Panc1 (cell line): ENCODE results near the gene FTCDNL1. TPM values are rescaled to one million over a fixed set of nuclear protein-coding genes. Genes with fewer than 3 reads are reported as not detected.
A peak's percentile ranks its signal among the peaks of the same experiment; 100 is the strongest.

ENCODE experiments used
- ATAC-seq: fragments of 200-7000 bp; cut with Tn5 transposase; 2 replicates; pipeline ENCODE4 v1.9.1; 2020; ENCODE audit warnings: mild to moderate bottlenecking, moderate library complexity
- BruUV-seq: library from RNA; stranded (reverse); fragments of 400-500 nt; replicated peaks from 2 replicates; lab custom pipeline; 2021; lab: Mats Ljungman, UMichigan
- CTCF ChIA-PET: fragments of 300-600 bp; sonication (Branson Sonifier 250); formaldehyde crosslinking; loops from one replicate; lab custom pipeline; 2022; ENCODE audit warnings: antibody characterized with exemption; lab: Charles Lee
- POLR2A ChIA-PET: fragments of 300-600 bp; sonication (Branson Sonifier 250); formaldehyde crosslinking; loops from one replicate; lab custom pipeline; 2022; ENCODE audit warnings: antibody characterized with exemption; lab: Charles Lee
- DNase-seq: peaks from one replicate; pipeline ENCODE4 v3.0.0-alpha.2; 2010; ENCODE audit warnings: low read depth, low spot score
- H3K27ac ChIP-seq: 2 replicates; pipeline ENCODE4 v1.5.1; 2011; ENCODE audit warnings: mild to moderate bottlenecking, low read length, inconsistent platforms
- H3K27me3 ChIP-seq: fragments of 200-500 bp; sonication (Bioruptor generic); 2 replicates; pipeline ENCODE4 v1.6.0; 2014; ENCODE audit warnings: low read length, inconsistent platforms; ENCODE audit not compliant: control insufficient read depth, insufficient read depth
- H3K36me3 ChIP-seq: fragments of 200-500 bp; sonication (Bioruptor generic); 2 replicates; pipeline ENCODE4 v1.5.1; 2014; ENCODE audit warnings: inconsistent platforms, mild to moderate bottlenecking, low read length, moderate library complexity; ENCODE audit not compliant: control insufficient read depth, insufficient read depth
- H3K4me1 ChIP-seq: 2 replicates; pipeline ENCODE4 v1.5.1; 2011; ENCODE audit warnings: inconsistent platforms, mild to moderate bottlenecking, low read length, moderate library complexity; ENCODE audit not compliant: control insufficient read depth, insufficient read depth
- H3K4me3 ChIP-seq, 2 experiments: 2 replicates each; pipeline ENCODE4 v1.5.1; 2011 to 2012; ENCODE audit warnings: low read depth in 2 of 2, low read length in 2 of 2, mild to moderate bottlenecking in 2 of 2, inconsistent platforms in 1 of 2, moderate library complexity in 1 of 2
- H3K9me3 ChIP-seq: fragments of 200-500 bp; sonication (Bioruptor generic); 2 replicates; pipeline ENCODE4 v1.5.1; 2014; ENCODE audit warnings: low read depth, mild to moderate bottlenecking, inconsistent platforms, low read length, moderate library complexity; ENCODE audit not compliant: control insufficient read depth, insufficient read depth
- POLR2AphosphoS5 ChIP-seq: IDR thresholded peaks from 2 replicates; pipeline ENCODE4 v1.6.1; 2012; ENCODE audit warnings: mild to moderate bottlenecking, low read depth, low read length, moderate library complexity
- SIN3A ChIP-seq: IDR thresholded peaks from 2 replicates; pipeline ENCODE4 v1.6.1; 2012; ENCODE audit warnings: low read depth, mild to moderate bottlenecking, low read length, moderate library complexity, borderline replicate concordance; ENCODE audit not compliant: insufficient read depth
- TCF7L2 ChIP-seq: IDR thresholded peaks from 2 replicates; pipeline ENCODE4 v1.6.1; 2011; ENCODE audit warnings: mild to moderate bottlenecking, low read depth, low read length, inconsistent platforms
- in situ Hi-C: cut with HindIII; loops from 2 replicates; pipeline ENCODE4 v1.10.0; 2016; ENCODE audit warnings: low sequenced_read_pairs, low pct_unique_long_range_greater_than_20kb
- intact Hi-C: fragments of 100-400 bp; cut with micrococcal nuclease; formaldehyde crosslinking; loops from one replicate; pipeline ENCODE4 v1.10.0; 2022; ENCODE audit not compliant: unreplicated experiment
- total RNA-seq: library from RNA; stranded (reverse); gene quantifications from one replicate; pipeline ENCODE4 v1.2.1, GENCODE V29; 2021; ENCODE audit not compliant: unreplicated experiment
- TF ChIP-seq, protein P1 (sequence below), 2 experiments: IDR thresholded peaks; 2 replicates each; pipeline ENCODE4 v1.6.1; 2011 to 2012; ENCODE audit warnings: low read depth in 2 of 2, control low read depth in 1 of 2, low read length in 1 of 2, mild to moderate bottlenecking in 1 of 2, moderate library complexity in 1 of 2; ENCODE audit not compliant: insufficient read depth in 1 of 2
- TF ChIP-seq, protein P2 (sequence below): fragments of 450-650 bp; IDR thresholded peaks from 2 replicates; pipeline ENCODE4 v1.5.1; 2017; ENCODE audit warnings: mild to moderate bottlenecking

The FTCDNL1 gene
- total RNA-seq, 1 experiment from 2014 or later, result 2.8 TPM

DNA sequence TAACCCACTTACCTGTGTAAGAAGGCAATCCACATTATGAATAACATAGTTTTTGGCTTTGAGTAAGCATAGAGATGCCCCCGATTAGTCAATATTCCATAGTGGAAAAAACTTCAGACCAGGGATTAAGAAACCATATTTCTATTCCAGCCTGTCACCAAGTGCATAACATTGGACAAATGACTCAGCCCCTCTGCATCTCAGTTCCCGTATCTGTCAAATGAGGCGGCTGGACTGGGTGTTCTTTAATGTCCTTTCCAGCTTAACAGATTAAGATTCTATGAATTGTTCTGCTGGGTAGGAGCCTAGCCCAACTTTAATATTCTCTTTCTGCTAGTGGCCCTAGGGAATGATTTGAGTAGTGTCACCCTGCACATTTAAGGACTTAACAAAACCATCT lies 11.8 kb upstream of the FTCDNL1 start:
- in situ Hi-C loops, result no loop called here
- intact Hi-C loops, result no loop called here
- TF ChIP-seq TCF7L2, result no peak
- TF ChIP-seq POLR2AphosphoS5, result no peak
- TF ChIP-seq, protein P1, sequence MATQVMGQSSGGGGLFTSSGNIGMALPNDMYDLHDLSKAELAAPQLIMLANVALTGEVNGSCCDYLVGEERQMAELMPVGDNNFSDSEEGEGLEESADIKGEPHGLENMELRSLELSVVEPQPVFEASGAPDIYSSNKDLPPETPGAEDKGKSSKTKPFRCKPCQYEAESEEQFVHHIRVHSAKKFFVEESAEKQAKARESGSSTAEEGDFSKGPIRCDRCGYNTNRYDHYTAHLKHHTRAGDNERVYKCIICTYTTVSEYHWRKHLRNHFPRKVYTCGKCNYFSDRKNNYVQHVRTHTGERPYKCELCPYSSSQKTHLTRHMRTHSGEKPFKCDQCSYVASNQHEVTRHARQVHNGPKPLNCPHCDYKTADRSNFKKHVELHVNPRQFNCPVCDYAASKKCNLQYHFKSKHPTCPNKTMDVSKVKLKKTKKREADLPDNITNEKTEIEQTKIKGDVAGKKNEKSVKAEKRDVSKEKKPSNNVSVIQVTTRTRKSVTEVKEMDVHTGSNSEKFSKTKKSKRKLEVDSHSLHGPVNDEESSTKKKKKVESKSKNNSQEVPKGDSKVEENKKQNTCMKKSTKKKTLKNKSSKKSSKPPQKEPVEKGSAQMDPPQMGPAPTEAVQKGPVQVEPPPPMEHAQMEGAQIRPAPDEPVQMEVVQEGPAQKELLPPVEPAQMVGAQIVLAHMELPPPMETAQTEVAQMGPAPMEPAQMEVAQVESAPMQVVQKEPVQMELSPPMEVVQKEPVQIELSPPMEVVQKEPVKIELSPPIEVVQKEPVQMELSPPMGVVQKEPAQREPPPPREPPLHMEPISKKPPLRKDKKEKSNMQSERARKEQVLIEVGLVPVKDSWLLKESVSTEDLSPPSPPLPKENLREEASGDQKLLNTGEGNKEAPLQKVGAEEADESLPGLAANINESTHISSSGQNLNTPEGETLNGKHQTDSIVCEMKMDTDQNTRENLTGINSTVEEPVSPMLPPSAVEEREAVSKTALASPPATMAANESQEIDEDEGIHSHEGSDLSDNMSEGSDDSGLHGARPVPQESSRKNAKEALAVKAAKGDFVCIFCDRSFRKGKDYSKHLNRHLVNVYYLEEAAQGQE (IDR thresholded peaks at IDR 0.05; ENCODE audit: insufficient read depth in 1 of 2, low read depth in 2 of 2, low read length in 1 of 2), result no peak
- POLR2A ChIA-PET, result no interaction called here
- Histone ChIP-seq H3K9me3 (no peaks in the 10 kb centered on the region), H3K27ac (no peak overlapping the region), H3K4me1 (no peaks in the 10 kb centered on the region), H3K27me3 (peaks cover 6% of the 10 kb centered on the region; the same call in 1 of the 2 replicates), H3K4me3 (no peak overlapping the region), H3K36me3 (no peaks in the 10 kb centered on the region)
- ATAC-seq (no peak), DNase-seq (no peak)
- CTCF ChIA-PET, result no interaction called here
- no TSS peak for BruUV-seq

DNA sequence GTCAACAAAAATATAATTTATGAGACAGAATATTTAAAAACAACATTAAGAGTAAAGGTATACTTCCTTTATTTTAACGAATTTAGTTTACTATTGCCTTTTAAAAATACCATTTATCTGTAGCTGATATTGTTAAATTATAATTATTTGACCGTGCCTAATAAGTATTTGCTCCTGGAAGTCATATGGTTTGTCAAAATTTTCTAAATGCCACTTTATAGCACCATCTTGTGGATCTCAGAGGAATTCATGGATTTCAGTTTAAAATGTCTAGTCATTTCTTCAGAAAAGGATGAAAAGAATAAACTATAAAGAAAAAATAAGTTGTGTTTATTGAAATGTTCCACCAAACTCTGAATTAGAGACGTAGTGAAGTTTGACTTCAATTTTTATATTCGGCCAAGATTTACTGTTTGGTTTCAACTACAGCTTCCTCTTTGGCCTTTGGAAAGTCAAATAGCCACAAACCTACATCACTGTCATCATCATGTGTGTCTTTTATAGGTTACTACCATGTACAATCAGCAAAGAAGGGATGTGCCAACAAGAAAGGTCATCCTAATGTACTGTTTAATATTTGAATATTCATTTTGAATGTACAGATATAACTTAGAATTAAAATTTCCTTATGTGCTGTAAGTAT lies 10.3 kb upstream of the FTCDNL1 start:
- H3K27ac ChIP-seq, result no peak overlapping the region
- TF ChIP-seq POLR2AphosphoS5, result no peak
- TF ChIP-seq, protein P2, sequence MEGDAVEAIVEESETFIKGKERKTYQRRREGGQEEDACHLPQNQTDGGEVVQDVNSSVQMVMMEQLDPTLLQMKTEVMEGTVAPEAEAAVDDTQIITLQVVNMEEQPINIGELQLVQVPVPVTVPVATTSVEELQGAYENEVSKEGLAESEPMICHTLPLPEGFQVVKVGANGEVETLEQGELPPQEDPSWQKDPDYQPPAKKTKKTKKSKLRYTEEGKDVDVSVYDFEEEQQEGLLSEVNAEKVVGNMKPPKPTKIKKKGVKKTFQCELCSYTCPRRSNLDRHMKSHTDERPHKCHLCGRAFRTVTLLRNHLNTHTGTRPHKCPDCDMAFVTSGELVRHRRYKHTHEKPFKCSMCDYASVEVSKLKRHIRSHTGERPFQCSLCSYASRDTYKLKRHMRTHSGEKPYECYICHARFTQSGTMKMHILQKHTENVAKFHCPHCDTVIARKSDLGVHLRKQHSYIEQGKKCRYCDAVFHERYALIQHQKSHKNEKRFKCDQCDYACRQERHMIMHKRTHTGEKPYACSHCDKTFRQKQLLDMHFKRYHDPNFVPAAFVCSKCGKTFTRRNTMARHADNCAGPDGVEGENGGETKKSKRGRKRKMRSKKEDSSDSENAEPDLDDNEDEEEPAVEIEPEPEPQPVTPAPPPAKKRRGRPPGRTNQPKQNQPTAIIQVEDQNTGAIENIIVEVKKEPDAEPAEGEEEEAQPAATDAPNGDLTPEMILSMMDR, result peak; percentile 66; the same call in 1 of the 2 replicates
- no peaks in the 10 kb centered on the region for H3K9me3 ChIP-seq
- no peak overlapping the region for H3K4me3 ChIP-seq
- in situ Hi-C loops, result no loop called here
- ChIA-PET CTCF (no interaction called here), POLR2A (no interaction called here)
- H3K27me3 ChIP-seq, result peaks cover 6% of the 10 kb centered on the region; the same call in 1 of the 2 replicates
- ATAC-seq (no peak), DNase-seq (peak; percentile 15)
- no TSS peak for BruUV-seq
- intact Hi-C loops, result loop anchor here (1.0 kb wide), 1 partner anchor 157 kb away; no protein-coding TSS in a partner anchor
- no peaks in the 10 kb centered on the region for H3K4me1 ChIP-seq
- H3K36me3 ChIP-seq, result no peaks in the 10 kb centered on the region

DNA sequence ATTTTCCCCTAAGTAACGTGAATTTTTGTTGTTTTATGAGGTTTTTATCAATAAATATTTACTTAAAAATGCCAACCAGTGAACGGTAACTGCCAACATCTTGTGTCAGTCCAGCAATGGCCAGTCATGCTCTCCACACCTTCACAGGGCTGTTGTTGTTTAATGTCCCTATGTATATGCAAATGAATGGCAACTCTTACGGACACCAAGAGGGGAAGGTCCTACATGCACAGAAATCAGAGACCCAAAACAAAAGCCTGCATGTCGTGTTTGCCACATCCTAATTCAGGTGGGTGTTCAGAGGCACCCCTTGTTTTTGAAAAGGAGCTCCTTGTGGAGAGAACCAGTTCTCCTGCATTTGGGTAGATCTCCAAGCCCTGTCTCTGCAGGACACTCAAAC lies 4.8 kb upstream of the FTCDNL1 start:
- intact Hi-C loops, result no loop called here
- Histone ChIP-seq H3K4me1 (no peaks in the 10 kb centered on the region; the same call in 1 of the 2 replicates), H3K4me3 (no peak overlapping the region), H3K9me3 (no peaks in the 10 kb centered on the region), H3K27me3 (no peaks in the 10 kb centered on the region; the same call in 1 of the 2 replicates), H3K36me3 (no peaks in the 10 kb centered on the region), H3K27ac (no peak overlapping the region)
- DNase-seq, result no peak
- in situ Hi-C loops, result no loop called here
- CTCF ChIA-PET, result no interaction called here
- TF ChIP-seq SIN3A (no peak), TCF7L2 (no peak), POLR2AphosphoS5 (no peak)
- TF ChIP-seq, protein P2, result no peak
- TF ChIP-seq, protein P1 (IDR thresholded peaks at IDR 0.05; ENCODE audit: insufficient read depth in 1 of 2, low read depth in 2 of 2, low read length in 1 of 2), result no peak
- BruUV-seq, result no TSS peak
- ATAC-seq, result no peak
- POLR2A ChIA-PET, result no interaction called here
